AG08395 (cell line): ENCODE results near the gene GFRA4.
A peak's percentile ranks its signal among the peaks of the same experiment; 100 is the strongest.

Source experiments
- DNase-seq: peaks from one replicate; pipeline ENCODE4 v3.0.0; 2012; ENCODE audit warnings: mixed read lengths, low spot score

The GFRA4 gene

GRCh38 chr20:3693376-3693775 lies 30.2 kb upstream of the GFRA4 start:
- DNase-seq: no peak

- DNase-seq: no peak
Measured at GRCh38 chr20:3692706-3693294, 29.6 kb upstream of the GFRA4 start.

GRCh38 chr20:3691897-3692296 lies 28.7 kb upstream of the GFRA4 start:
- DNase-seq: no peak

GRCh38 chr20:3691306-3691705 lies 28.1 kb upstream of the GFRA4 start:
- DNase-seq: no peak

GRCh38 chr20:3690413-3690812 lies 27.2 kb upstream of the GFRA4 start:
- DNase-seq: no peak

- DNase-seq: no peak
Measured at GRCh38 chr20:3689978-3690377, 26.8 kb upstream of the GFRA4 start.

GRCh38 chr20:3687655-3688054 lies 24.5 kb upstream of the GFRA4 start:
- DNase-seq: peak; percentile 86

- peak; percentile 94 for DNase-seq
Measured at GRCh38 chr20:3686867-3687321, 23.7 kb upstream of the GFRA4 start.

GRCh38 chr20:3686421-3686820 lies 23.2 kb upstream of the GFRA4 start:
- no peak for DNase-seq

- DNase-seq: no peak
Measured at GRCh38 chr20:3685341-3685740, 22.1 kb upstream of the GFRA4 start.

- DNase-seq: peak; percentile 63
Measured at GRCh38 chr20:3681931-3682781, 19.0 kb upstream of the GFRA4 start, which contains the start of gene ADAM33. TSS of gene ADAM33 (minus strand) at chr20:3682010. CDS start at chr20:3682004, 6 bp downstream.

GRCh38 chr20:3681352-3681930 lies 18.2 kb upstream of the GFRA4 start:
- DNase-seq: no peak

GRCh38 chr20:3680701-3681351 lies 17.6 kb upstream of the GFRA4 start:
- no peak for DNase-seq

- DNase-seq: peak; percentile 92
Measured at GRCh38 chr20:3679749-3680700, 16.8 kb upstream of the GFRA4 start.

- peak; percentile 59 for DNase-seq
Measured at GRCh38 chr20:3678856-3679720, 15.9 kb upstream of the GFRA4 start.

GRCh38 chr20:3678198-3678597 lies 15.0 kb upstream of the GFRA4 start:
- DNase-seq: no peak

- DNase-seq: peak; percentile 32
Measured at GRCh38 chr20:3677733-3678132, 14.5 kb upstream of the GFRA4 start.

GRCh38 chr20:3674995-3675900 lies 12.0 kb upstream of the GFRA4 start:
- no peak for DNase-seq

- DNase-seq: no peak
Measured at GRCh38 chr20:3674447-3674846, 11.2 kb upstream of the GFRA4 start.
